Measurements from ENCODE around the gene B3GALT4.
"Not testable (repeated sequence)": the region's sequence is repeated elsewhere in the genome, so short reads cannot be mapped to it uniquely, and the experiment has no call there.

Gene B3GALT4

DNA sequence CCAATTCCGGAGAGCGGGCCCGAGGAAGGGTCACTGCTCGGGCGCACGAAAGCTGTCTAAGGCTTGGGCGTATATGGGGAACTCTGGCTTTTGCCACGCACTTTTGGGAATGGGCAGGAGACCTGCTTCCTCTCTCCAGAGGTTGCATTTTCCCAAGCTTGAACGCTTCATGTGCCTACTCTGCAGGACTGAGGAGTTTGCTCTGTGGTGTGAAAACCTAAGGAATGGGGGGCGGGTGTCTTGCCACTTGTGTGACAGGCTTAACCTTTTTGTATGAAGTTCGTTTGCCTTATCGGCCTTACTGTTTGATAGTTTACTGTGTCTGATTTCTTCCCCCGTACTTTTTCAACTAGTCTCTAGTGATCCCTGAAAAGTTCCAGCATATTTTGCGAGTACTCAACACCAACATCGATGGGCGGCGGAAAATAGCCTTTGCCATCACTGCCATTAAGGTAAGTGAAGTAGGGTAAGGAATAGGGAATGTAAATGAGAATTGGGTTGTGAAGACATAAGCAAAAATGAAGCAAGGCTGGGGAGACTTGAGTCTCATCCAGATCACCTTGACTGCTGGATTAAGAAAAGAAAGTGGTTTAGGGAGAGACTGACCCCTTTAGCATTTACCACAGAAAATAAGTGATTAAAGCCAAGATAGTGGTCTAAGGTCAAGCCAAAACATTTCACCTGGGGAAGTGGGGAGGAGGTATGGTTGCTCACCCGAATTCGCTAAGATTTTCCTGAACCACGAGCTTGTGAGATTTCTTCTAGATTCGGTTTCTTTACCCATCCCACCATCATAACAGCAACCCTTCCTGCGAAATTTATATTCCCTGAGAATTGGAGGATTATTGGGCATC, 4.4 kb upstream of the B3GALT4 start:
- no peak for DNase-seq (ENCODE audit: low read depth)

DNA sequence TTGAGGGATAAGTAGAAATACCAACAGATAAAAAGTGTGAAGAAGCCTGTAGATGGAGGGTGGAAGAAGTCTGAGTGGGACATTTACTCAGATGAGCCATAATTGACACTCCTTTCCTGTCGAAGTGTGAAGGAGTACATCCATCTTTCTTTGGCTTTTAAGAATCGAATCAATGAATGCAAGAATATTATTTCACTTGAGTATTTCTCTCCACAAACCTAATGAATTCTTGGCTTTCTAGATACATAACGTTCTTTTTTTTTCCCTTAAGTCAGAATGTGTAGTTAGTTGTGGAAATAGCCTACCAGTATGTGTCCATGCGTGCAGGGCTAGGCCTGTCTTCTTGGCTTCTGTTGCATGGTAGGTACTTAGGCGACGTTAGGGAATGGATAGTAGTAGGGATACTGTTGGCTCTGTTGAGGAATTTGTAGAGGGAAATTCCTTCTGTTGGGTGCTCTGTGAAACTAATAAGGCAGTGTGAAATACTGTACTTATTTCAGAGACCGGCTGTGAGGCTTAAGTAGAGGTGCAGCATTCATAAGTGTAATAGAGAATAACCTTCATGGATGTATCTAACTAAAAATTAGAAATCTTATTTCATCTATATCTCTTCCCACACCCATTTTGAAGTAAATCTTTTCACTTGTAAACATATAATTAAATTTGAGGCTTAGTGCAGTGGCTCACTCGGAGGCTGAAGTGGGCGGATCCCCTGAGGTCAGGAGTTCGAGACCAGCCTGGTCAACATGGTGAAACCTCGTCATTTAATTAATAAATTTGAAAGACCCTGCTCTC, 3.6 kb upstream of the B3GALT4 start:
- DNase-seq (ENCODE audit: low read depth), result no peak

DNA sequence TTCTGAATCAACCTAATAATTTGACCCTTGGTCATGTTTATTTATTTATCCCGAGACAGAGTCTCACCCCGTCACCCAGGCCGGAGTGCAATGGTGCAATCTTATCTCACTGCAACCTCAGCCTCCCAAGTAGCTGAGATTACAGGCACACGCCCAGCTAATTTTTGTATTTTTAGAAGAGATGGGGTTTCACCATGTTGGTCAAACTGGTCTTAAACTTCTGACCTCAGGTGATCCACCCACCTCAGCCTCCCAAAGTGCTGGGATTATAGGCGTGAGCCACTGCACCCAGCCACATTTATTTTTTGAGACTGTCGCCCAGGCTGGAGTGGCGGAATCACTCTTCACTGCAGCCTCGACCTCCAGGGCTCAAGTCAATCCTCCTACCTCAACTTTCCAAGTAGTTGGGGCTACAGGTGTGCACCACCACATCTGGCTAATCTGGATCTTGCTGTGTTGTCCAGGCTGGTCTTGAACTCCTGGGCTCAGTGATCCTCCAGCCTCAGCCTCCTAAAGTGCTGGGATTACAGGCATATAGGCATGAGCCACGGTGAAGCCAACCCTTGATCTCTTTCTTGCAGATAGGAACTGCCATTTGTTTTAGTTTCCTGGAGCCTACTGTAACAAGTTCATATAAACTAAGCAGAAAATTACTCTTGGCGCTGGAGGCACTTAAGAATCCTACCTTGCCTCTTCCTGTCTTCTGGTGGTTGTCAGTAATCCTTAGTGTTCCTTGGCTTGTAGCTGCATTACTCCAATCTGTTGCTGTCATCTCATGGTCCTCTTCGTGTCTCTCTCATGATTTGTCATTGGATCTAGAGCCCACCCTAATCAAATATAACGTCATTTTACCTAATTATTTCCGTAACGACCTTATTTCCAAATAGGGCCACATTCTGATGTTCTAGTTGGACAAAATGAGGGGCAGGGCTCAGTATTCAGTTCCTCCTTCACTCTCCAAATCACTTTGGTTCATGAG, 2.7 kb upstream of the B3GALT4 start:
- DNase-seq (ENCODE audit: low read depth), result no peak

DNA sequence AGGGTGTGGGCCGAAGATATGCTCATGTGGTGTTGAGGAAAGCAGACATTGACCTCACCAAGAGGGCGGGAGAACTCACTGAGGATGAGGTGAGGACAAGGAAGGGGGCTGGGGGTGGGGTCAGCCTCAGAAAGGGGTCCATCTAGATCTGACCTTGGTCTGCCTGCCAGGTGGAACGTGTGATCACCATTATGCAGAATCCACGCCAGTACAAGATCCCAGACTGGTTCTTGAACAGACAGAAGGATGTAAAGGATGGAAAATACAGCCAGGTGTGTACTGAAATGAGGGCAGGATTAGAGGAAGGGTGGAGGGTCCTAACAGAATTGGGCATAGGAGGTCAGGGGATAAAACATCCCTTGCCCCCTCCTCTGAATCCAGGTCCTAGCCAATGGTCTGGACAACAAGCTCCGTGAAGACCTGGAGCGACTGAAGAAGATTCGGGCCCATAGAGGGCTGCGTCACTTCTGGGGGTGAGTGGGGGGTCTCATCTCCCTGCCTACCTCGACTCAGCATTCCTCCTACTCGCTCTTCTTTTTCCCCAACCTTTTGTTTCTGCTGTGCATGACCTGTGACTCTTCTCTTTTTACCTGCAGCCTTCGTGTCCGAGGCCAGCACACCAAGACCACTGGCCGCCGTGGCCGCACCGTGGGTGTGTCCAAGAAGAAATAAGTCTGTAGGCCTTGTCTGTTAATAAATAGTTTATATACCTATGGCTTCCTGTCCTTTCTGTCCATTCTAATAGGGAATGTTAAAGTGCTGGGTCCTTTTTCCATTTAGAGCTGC, 935 bp upstream of the B3GALT4 start:
- not testable (repeated sequence) for DNase-seq (ENCODE audit: low read depth)

DNA sequence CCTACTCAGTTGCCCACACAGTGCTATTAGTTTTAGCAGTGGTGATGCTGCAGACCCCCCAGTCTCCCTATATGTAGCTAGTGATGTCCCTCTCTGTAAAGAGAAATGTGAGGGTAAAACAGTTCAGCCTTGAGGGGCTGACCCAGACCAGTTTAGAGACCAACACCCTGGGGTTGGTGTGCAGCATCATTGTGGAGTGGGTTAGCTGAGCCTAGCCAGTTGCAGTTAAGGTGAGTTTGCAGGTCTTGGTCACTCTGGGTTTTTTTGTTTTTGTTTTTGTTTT, 401 bp upstream of the B3GALT4 start:
- DNase-seq (ENCODE audit: low read depth), result no peak

DNA sequence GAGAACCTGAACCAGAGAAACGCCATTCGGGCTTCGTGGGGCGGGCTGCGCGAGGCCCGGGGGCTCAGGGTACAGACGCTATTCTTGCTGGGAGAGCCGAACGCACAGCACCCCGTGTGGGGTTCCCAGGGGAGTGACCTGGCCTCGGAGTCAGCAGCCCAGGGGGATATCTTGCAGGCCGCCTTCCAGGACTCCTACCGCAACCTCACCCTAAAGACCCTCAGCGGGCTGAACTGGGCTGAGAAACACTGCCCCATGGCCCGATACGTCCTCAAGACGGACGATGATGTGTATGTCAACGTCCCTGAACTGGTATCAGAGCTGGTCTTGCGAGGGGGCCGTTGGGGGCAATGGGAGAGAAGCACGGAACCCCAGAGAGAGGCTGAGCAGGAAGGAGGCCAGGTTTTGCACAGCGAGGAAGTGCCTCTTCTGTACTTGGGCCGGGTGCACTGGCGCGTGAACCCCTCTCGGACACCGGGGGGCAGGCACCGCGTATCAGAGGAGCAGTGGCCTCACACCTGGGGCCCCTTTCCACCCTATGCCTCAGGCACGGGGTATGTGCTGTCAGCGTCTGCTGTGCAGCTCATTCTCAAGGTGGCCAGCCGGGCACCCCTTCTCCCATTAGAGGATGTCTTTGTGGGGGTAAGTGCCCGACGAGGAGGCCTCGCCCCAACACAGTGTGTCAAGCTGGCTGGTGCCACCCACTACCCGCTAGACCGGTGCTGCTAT, 904 bp downstream of the B3GALT4 start:
- no peak for DNase-seq (ENCODE audit: low read depth)

DNA sequence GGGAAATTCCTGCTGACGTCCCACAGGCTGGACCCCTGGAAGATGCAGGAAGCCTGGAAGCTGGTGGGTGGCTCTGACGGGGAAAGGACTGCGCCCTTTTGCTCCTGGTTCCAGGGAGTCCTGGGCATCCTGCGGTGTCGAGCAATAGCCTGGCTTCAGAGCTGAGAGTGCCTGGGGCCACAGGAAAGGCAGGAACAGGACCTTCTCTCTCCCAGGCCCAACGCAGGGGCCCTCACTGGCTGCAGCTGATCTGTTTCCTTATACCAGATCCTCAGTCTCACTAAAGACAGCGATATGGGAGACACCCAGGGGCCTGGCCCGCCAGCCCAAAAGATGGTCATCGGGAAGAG, 1.4 kb downstream of the B3GALT4 start:
- DNase-seq (ENCODE audit: low read depth), result no peak

DNA sequence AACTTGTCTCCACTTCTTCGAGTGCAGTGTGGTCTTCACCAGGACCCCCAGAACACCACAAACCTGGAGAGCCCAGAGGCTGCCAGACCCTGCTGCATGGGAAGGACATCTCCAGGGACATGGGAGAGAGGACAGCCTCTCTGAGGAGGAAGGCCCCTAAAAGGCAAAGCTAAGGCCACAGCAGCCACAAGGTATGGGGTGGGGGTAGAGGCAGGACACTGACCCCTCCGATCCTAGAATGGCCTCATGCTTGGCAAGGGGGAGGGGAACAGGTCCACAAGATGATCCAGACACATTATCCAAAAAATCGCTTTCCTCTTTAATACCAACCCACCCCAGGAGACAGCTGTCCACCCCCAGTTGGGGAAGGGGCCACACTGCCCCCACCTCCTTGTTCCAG, 1.9 kb downstream of the B3GALT4 start:
- DNase-seq (ENCODE audit: low read depth), result no peak

DNA sequence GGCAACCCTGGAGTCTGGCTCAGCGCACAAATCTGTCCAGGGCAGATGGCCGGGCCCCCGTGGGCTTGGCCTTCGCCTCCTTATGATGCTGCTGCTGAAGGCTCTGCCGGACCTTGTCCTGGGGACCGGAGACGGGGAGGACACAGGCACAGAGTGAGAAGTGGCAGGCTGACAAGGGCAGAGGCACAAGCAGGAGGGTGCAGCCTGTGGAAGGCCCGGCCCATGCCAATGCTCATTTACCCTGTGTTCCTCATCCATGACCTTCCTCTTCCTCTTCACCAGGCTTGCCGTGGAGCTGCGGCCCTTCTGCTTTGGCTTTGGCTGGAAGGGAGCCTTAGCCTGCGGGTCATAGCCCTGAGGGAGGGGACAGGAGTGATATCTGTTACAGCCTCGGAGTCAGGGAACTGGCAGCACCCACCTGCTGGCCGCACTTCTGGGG, 2.4 kb downstream of the B3GALT4 start:
- no peak for DNase-seq (ENCODE audit: low read depth)

DNA sequence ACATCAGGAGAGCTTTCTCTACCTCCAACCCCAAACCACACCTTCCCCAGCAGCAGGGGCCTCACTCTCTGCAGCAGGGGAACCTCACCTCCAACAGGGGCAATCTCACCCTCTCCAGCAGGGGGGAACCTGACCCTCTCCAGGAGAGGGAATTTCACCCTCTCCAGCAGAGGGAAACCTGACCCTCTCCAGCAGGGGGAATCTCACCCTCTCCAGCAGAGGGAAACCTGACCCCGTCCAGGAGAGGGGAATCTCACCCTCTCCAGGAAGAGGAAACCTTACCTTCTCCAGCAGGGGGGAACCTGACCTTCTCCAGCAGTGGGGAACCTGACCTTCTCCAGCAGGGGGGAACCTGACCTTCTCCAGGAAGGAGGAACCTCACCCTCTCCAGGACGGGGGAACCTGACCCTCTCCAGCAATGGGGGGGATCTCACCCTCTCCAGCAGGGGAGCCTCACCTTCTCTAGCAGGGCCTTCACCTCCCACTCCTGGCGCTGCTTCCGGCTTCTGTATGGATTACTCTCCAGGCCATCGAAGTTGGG, 3.1 kb downstream of the B3GALT4 start:
- peak; percentile 22 for DNase-seq (ENCODE audit: low read depth)

DNA sequence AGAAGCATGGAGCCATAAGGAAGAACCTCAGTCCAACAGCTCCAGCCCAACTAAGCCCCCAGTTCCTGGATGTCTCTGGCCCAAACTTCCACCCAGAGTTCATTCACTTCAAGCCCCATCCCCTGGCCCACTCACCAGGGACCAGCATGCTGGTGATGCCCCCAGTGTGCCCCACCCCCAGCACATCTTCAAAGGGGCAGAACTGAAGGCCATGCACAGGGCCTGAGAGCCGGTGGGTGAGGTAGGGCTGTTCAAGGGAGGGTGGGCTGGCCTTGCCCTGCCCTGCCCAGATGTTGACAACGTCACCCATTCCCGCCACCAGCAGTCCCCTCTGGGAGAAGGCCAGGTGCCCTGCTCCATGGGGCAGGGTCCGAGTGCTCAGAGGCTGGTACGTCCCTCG, 3.6 kb downstream of the B3GALT4 start:
- DNase-seq (ENCODE audit: low read depth), result no peak

DNA sequence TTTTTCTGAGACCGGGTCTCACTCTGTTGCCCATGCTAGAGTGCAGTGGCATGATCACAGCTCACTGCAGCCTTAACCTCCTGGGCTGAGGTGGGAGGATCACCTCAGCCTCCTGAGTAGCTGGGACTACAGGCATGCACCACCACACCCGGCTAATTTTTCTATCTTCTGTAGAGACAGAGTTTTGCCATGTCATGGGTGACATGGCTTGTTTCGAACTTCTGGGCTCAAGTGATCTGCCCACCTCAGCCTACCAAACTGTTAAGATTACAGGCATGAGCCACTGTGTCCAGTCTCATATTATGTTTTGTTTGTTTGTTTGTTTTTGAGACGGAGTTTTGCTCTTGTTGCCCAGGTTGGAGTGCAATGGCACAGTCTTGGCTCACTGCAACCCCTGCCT, 8.3 kb downstream of the B3GALT4 start:
- not testable (repeated sequence) for DNase-seq (ENCODE audit: low read depth)

DNA sequence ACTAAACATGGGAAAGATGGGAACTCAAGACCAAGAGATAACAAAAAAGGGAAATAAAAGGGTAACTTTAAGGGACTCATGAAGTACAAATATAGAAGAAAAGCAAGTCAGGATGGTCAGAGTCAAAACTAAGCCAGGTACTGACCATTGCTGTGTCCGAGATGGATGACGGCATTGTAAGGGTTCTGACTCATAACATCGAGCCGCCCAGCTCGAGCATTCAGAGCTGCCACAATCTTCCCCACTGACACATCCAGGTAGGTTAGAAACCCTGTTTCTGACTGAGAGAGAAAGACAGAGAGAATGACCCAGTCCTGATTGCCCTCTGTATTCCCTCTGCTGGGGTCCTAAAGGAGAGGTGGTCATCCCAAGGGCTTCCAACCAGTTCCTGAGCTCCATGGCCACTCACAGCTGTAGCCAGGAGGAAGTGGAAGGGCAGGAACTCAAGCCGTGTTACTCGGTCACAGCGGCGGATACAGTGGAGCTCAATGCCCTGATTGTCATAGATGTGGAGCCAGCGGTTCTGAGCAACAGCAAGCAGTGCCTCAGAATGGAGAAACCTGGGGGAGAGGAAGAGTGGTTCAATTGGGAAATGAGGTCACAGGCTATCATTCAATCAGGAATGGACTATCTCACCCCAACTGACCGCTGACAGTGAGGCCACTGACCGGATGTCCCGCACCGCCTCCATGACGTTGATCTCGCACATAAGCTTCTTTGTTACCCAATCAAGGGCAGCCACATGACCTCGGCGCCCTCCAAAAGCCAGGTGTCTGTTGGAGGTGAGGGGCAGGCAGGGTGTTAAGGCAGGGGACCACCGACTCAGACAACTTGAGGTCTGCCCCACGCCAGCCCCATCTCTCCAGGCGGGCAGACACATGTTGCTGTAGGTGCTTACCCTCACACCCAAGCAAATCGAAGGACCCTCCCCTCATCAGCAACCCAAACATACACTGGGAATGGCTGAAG, 10.3 kb downstream of the B3GALT4 start:
- no peak for DNase-seq (ENCODE audit: low read depth)

DNA sequence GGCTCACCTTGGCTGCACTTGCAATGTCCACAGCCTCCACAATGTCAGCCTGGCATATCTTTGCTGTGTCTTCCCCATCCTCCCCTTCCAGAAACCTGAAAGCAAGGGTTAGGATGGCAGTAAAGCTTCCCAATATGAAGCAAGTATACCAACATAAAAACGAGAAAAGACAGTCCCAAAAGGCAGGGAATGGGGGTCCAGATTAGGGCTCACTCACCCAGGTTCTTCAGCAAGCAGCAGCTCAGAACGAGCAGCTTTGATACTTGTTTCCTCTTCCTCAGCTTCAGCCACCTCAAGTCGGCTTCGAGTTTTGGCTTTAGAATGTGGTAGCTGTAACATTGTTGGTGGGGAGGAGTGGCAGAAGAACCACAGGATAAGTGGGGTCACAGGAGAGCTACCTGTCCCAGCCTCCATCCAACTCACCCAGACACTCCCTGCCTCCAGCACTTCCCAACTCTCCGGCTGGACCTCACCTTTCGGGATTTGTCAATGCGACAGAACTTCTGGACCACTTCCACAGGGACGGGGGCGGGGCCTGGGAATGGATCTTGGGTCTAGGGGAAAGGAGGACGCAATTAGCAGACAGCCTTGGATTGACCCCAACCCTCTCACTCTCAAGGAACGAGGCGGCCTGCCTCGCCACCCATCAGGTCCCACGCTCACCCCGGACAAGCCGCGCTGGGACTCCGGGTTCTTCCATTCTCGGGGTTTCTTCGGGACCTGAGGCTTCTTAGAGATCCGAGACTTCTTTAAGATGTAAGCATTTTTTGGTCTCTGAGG, 11.4 kb downstream of the B3GALT4 start:
- no peak for DNase-seq (ENCODE audit: low read depth)

DNA sequence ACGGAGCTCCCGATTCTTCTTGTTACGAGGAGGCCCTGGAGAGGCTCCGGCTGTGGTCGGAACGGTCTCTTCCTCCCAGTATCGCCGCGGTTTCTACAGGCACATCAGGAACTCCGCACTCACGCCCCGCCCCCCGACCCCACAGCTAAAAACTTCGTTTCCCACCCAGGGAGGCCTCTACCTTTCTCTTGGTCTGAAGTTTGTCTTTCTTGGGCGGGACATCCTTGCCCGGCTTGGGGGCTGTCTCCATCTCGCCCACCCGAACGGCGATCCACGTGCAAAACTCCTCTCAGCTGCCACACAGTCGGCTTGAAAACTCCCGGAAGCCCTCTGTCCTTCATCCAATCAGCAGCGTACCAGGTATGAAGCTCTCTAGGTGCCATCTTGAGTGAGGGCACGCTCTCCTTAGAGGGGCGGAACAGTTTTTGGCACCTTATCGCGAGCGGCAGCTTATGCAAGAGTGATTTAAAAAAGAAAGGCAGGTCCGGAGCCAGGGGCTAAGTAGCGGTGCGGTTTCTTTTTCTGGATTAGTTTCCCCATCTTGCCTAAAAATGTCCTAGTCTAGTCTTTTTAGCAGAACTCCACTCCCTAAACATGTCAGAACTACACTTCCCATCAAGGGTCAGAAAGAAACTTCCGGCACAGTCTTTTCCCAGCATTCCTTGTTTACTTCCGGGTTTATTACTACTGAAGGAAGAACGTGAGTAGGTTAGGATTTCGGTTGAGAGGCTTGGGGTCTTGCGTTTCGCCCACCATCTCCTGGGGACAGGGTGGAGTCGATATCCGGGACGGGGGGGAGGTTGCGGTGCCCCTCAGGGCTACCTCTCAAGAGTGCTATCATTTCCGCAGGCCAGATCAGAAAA, 12.2 kb downstream of the B3GALT4 start, which contains the start of the genes PFDN6 and WDR46:
Gene PFDN6 (plus strand): TSS at position 681 of the 863 bp plus-strand sequence. CDS start 256 bp downstream, outside the sequence.
Gene WDR46 (minus strand): TSS at position 319 of the 863 bp plus-strand sequence. CDS start 69 bp downstream, at position 250.
- peak; percentile 82 for DNase-seq (ENCODE audit: low read depth)

DNA sequence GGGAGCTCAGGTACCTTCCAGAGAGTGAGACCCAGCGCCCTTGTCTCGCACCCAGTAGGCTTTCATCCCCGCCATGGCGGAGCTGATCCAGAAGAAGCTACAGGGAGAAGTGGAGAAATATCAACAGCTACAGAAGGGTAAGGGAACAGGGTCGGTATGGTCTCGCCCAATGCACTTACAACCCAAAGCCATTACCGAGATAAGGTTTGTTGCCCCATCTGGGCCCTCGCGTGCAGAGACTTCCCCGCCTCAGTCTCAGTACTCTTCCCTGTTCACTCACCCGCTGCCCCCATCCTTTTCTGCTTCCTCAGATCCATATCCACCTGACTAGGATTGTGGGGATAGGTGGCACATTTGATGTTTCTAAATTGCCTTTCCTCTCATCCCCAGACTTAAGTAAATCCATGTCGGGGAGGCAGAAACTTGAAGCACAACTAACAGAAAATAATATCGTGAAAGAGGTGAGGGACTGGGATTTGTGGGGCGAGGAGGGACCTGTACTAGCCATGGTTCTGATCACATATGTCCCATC, 12.9 kb downstream of the B3GALT4 start:
- DNase-seq (ENCODE audit: low read depth), result no peak

DNA sequence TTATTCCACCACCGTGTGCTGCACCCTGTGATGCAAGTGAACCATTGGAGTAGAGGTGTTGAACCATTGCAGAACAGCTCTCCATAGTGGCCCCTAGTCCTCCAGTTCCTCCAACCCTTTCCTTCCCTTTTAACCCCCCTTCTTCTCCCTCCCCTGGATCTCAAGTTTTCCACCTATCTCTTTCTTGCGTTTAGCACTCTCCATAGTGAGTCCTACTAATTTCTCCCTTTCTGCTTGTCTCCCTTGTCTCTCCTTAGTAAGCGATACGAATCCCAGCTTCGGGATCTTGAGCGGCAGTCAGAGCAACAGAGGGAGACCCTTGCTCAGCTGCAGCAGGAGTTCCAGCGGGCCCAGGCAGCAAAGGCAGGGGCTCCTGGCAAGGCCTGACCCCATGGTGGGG, 13.5 kb downstream of the B3GALT4 start:
- DNase-seq (ENCODE audit: low read depth), result no peak

Data from fibroblast of gingiva (primary cell).